Measurements from ENCODE around the gene EPC2.

DNA sequence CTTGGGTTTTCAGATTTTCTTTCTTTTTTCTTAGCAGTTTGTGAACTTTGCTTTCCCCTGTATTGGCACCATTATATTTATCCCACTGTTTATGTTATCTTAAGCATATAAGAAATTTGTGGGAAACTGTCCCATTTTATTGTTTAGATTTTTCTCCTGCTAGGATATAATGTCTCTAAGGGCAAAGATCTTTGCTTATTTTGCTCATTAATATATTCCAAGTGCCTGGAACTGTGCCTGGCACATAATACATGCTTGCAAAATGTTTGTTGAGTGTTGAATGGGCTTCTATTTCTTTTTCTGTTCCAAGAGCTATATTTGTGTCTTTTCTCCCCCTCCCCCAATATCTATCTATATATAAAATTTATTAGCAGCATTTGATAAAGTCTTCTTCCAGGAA lies 5.4 kb downstream of the EPC2 start:
- TF ChIP-seq, protein P1, sequence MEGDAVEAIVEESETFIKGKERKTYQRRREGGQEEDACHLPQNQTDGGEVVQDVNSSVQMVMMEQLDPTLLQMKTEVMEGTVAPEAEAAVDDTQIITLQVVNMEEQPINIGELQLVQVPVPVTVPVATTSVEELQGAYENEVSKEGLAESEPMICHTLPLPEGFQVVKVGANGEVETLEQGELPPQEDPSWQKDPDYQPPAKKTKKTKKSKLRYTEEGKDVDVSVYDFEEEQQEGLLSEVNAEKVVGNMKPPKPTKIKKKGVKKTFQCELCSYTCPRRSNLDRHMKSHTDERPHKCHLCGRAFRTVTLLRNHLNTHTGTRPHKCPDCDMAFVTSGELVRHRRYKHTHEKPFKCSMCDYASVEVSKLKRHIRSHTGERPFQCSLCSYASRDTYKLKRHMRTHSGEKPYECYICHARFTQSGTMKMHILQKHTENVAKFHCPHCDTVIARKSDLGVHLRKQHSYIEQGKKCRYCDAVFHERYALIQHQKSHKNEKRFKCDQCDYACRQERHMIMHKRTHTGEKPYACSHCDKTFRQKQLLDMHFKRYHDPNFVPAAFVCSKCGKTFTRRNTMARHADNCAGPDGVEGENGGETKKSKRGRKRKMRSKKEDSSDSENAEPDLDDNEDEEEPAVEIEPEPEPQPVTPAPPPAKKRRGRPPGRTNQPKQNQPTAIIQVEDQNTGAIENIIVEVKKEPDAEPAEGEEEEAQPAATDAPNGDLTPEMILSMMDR (IDR thresholded peaks at IDR 0.05; ENCODE audit: low read depth, low read length, poor library complexity, severe bottlenecking): no peak
- no peak for TF ChIP-seq EZH2phosphoT487 (IDR thresholded peaks at IDR 0.05; ENCODE audit: borderline replicate concordance, low read length)
